GM12864 (cell line): Measurements from ENCODE around the gene ITGA1.

Experiments used
- DNase-seq: peaks from one replicate; pipeline ENCODE4 v3.0.0-alpha.2; 2011; ENCODE audit warnings: low read depth
- H3K4me3 ChIP-seq: 2 replicates; pipeline ENCODE4 v1.5.1; 2011; ENCODE audit warnings: mild to moderate bottlenecking, low read depth, low read length, control low read depth
- CTCF ChIP-seq: IDR thresholded peaks from 2 replicates; pipeline ENCODE4 v1.5.1; 2011; ENCODE audit warnings: low read depth, mild to moderate bottlenecking, moderate library complexity, low read length, control low read depth, inconsistent platforms; ENCODE audit errors: missing control alignments

ITGA1 gene

GRCh38 chr5:52948418-52949076 lies 160.8 kb downstream of the ITGA1 start:
- DNase-seq: peak; percentile 37
- TF ChIP-seq CTCF: peak; percentile 78
- no peak overlapping the region for H3K4me3 ChIP-seq

- H3K4me3 ChIP-seq: no peak overlapping the region
- no peak for TF ChIP-seq CTCF
- no peak for DNase-seq
Measured at GRCh38 chr5:52950686-52951085, 163.0 kb downstream of the ITGA1 start.

GRCh38 chr5:52952483-52952882 lies 164.8 kb downstream of the ITGA1 start:
- DNase-seq: no peak
- H3K4me3 ChIP-seq: no peak overlapping the region
- TF ChIP-seq CTCF: no peak

- no peak for DNase-seq
- no peak for TF ChIP-seq CTCF
Measured at GRCh38 chr5:52956014-52956413, 168.3 kb downstream of the ITGA1 start.

GRCh38 chr5:52956915-52957747 lies 169.4 kb downstream of the ITGA1 start:
- no peak overlapping the region for H3K4me3 ChIP-seq
- TF ChIP-seq CTCF: no peak
- DNase-seq: no peak

More at GRCh38 chr5:52956014-52956413, 168.3 kb downstream of the ITGA1 start:
- no peak overlapping the region for H3K4me3 ChIP-seq

GRCh38 chr5:52961274-52961681 lies 173.6 kb downstream of the ITGA1 start:
- no peak for DNase-seq
- no peak for TF ChIP-seq CTCF
- no peak overlapping the region for H3K4me3 ChIP-seq
